Fibroblast of pulmonary artery (primary cell): ENCODE data around the gene EFR3B.
A peak's percentile ranks its signal among the peaks of the same experiment; 100 is the strongest.

ENCODE experiments used
- DNase-seq: peaks from one replicate; pipeline ENCODE4 v3.0.0-alpha.2; 2010; ENCODE audit warnings: low read depth
- H3K4me3 ChIP-seq: replicated peaks from 2 replicates; pipeline ENCODE4 v1.5.1; 2011; ENCODE audit warnings: low read depth, mild to moderate bottlenecking, control low read depth, low read length, moderate library complexity
- TF ChIP-seq, protein P1 (sequence below): IDR thresholded peaks from 2 replicates; pipeline ENCODE4 v1.5.1; 2011; ENCODE audit warnings: mild to moderate bottlenecking, control low read depth, low read length, inconsistent platforms; ENCODE audit errors: missing control alignments

Gene EFR3B

DNA sequence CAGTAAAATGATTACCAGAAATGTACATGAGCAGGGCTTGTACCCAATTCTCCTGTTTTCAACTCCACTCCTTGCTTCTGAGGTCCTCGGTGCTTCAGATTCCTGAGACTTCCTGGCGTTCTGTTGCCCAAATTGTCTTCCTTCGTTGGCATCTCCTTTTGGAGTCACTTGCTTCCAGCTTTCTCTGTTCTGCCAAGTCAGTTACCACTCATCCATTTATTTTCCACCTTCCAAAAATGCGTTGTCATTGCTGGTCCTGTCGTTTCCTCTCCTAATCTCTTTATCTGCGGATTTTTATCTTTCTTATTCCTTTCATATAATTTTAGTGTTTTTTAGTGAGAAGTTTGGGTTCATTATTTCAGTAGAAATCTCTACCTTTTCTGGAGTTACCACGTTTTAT is 18.5 kb upstream of the EFR3B start:
- no peak for DNase-seq
- no peak overlapping the region for H3K4me3 ChIP-seq
- TF ChIP-seq, protein P1, sequence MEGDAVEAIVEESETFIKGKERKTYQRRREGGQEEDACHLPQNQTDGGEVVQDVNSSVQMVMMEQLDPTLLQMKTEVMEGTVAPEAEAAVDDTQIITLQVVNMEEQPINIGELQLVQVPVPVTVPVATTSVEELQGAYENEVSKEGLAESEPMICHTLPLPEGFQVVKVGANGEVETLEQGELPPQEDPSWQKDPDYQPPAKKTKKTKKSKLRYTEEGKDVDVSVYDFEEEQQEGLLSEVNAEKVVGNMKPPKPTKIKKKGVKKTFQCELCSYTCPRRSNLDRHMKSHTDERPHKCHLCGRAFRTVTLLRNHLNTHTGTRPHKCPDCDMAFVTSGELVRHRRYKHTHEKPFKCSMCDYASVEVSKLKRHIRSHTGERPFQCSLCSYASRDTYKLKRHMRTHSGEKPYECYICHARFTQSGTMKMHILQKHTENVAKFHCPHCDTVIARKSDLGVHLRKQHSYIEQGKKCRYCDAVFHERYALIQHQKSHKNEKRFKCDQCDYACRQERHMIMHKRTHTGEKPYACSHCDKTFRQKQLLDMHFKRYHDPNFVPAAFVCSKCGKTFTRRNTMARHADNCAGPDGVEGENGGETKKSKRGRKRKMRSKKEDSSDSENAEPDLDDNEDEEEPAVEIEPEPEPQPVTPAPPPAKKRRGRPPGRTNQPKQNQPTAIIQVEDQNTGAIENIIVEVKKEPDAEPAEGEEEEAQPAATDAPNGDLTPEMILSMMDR: no peak

DNA sequence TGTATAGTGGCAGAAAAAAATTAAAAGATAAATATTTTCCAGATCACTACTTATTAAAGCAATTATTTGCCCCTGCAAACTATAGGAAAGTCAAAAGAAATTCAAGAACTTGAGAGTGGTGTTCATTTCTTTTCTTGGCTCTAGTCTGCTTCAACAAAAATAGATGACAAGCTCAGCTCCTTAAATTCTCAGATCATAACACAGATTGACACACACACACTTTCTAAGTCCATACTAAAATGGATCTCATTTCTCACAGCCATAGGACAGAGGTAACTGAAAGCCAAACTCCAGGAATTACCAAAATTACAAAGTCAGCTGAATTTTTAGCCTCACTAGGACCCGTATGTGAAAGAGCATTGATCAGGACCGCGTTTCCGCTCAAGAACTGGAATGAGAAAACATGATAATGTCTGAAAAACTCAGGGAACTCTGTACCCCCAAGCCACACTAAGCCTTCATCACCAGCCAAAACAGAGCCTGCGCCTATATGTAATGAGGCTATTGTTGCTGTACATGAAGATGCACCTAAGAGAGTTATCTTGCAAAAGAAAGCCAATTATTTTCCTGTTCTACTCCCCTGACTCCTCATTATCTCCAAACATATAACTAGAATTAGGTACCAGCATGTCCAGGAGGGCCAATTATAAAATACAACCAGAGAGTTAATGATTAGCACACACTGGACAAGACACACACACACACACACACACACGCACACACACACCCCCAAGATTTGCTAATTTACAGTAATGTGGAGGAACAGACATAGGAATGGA is 16.5 kb upstream of the EFR3B start:
- no peak for DNase-seq
- H3K4me3 ChIP-seq: no peak overlapping the region
- TF ChIP-seq, protein P1: no peak

DNA sequence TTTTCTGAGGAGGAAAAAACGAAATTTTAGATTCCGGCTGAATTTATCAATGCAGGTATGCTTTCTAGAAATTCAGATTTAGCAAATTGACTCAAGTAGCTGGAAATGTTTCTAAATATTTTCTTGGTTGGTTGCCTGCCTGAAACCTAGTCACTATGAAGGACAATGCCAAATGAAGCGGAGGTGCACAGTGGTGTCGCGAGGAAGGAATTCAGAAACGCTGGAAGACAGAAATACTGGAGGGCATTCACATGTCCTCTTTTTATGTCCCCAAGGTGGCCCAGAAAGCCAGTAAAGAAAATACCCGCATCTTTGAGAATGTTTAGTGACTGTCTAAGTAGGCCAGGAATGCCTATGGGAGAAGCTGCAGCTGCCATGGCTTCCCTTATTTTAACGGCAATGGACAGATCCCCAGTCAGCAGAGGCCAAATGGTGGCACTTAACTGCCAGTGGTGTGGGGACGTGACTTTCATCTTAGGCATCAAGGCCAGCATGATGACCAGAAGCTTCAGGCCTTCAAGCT is 15.8 kb upstream of the EFR3B start:
- TF ChIP-seq, protein P1: no peak
- no peak for DNase-seq
- H3K4me3 ChIP-seq: no peak overlapping the region

DNA sequence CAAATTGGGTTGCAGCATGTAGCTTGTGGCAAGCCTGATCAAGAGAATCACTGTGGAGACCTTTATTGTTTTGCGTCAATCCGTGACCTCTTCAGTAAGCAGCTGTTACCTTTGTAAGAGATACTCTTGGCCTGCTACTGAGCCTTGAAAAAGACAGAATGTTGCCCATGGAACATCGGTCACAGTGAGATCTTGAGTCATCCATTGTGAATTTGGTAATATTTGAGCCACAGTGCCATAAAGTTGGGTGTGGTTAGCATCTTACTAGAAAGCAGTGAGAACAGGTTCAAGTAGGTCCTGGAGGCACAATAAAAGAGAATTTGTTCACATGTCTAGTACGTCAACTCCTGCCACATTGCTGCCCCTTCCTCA is 12.7 kb upstream of the EFR3B start:
- TF ChIP-seq, protein P1: no peak
- H3K4me3 ChIP-seq: no peak overlapping the region
- no peak for DNase-seq

DNA sequence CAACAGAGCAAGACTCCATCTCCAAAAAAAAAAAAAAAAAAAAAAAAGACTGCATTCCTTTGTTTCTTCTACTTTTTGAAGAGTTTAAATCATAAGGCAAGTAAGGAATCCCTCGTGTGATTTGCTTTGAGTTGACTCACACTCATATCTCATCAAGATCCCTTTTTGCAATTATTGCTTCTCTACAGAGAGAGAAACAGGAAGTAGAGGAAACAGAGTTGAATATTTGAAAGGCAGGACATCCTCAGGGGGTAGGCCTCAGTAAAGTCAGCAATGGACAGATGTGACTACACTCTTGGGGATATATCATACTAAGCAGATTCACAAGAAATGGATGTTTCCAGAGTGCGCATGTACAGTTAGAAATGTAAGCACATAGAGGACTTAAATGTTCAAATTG is 11.2 kb upstream of the EFR3B start:
- DNase-seq: peak; percentile 14
- H3K4me3 ChIP-seq: no peak overlapping the region
- TF ChIP-seq, protein P1: no peak

DNA sequence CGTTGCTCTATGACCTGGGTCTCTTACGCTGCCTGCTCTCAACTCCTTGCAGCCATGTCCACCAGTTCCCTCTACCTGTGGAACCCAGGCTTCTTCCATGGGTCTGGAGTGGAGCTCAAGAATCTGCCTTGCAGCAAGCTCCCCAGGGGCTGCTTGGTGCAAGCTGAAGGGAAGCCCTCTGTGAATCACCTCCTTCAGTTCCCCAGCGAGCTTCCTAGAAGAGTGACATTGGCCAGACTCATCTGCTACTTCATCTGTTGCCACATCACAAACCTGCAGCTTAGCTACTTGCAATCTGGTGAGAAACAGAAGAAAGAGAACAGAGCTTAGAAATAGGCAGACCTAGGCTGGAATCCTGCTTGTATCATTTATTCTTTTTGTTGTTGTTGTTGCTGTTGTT is 9.8 kb upstream of the EFR3B start:
- H3K4me3 ChIP-seq: no peak overlapping the region
- DNase-seq: peak; percentile 7
- TF ChIP-seq, protein P1: no peak

DNA sequence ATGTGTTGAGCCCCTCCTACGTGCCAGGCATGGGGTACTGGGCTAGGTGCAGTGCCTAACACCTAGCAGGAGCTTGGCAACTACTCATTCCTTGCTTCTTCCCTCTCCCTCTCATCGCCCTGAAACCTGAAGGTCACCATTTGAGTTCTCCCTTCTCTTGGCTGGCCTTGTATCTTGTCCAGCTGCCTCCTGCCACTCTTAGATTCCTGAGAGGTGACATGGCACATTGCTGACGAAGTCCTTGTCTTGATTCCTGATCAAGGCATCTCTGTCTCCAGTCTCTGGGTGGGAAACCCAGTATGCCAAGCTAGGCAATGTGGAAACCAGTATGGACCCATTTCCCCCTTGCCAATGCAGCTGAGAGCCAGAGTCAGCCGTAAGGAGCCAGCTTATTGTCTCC is 9.0 kb upstream of the EFR3B start:
- H3K4me3 ChIP-seq: no peak overlapping the region
- DNase-seq: no peak
- TF ChIP-seq, protein P1: no peak
